RWPE2 (cell line): ENCODE data around the gene TGFBR3L.

ENCODE experiments used
- ATAC-seq: fragments of 200-7000 bp; cut with Tn5 transposase; 3 replicates; pipeline ENCODE4 v1.9.1; 2021; ENCODE audit warnings: low read depth
- DNase-seq: peaks from one replicate; pipeline ENCODE4 v3.0.0-alpha.2; 2020; ENCODE audit warnings: low spot score
- H3K27ac ChIP-seq: fragments of 450-650 bp; 2 replicates; pipeline ENCODE4 v1.5.1; 2017; ENCODE audit warnings: mild to moderate bottlenecking; ENCODE audit not compliant: poor library complexity, severe bottlenecking
- H3K27me3 ChIP-seq: fragments of 250-450 bp; sonication (Bioruptor Pico); 2 replicates; pipeline ENCODE4 v1.5.1; 2021; ENCODE audit warnings: mild to moderate bottlenecking, moderate library complexity; ENCODE audit not compliant: insufficient read depth, poor library complexity, severe bottlenecking
- H3K36me3 ChIP-seq: fragments of 250-450 bp; sonication (Bioruptor Pico); 2 replicates; pipeline ENCODE4 v1.5.1; 2020; ENCODE audit warnings: low read depth, mild to moderate bottlenecking, moderate library complexity
- H3K4me1 ChIP-seq: fragments of 250-450 bp; sonication (Bioruptor Pico); 2 replicates; pipeline ENCODE4 v1.5.1; 2021; ENCODE audit warnings: mild to moderate bottlenecking, moderate library complexity; ENCODE audit not compliant: insufficient read depth, poor library complexity, severe bottlenecking
- H3K4me3 ChIP-seq: fragments of 250-450 bp; sonication (Bioruptor Pico); 2 replicates; pipeline ENCODE4 v1.5.1; 2021; ENCODE audit warnings: mild to moderate bottlenecking, moderate library complexity; ENCODE audit not compliant: severe bottlenecking
- H3K9me3 ChIP-seq: fragments of 250-450 bp; sonication (Bioruptor Pico); 2 replicates; pipeline ENCODE4 v1.5.1; 2021; ENCODE audit warnings: mild to moderate bottlenecking, moderate library complexity; ENCODE audit not compliant: severe bottlenecking
- CTCF ChIP-seq: fragments of 450-650 bp; IDR thresholded peaks from one replicate; pipeline ENCODE4 v1.5.1; 2017; ENCODE audit warnings: mild to moderate bottlenecking, moderate library complexity; ENCODE audit not compliant: poor library complexity, severe bottlenecking

Gene TGFBR3L

DNA sequence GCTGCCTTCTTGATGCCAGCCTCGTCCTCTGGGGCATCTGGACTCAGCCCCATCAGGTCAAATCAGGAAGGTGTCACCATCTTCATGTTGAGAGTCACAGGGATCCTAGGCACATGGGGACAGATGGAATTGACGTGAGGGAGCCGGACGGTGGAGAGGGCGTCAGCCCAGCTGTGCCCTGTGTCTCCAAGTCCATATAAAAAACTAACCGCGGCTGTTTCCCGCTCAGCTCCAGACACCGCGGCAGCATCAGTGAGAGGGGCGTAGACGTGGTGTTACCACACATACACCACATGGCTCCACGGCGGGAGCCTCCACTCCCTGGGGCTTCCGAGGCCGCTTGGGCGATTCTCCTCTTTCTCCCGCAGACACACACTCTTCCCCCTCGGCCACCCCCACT is 34.8 kb upstream of the TGFBR3L start:
- no peaks in the 10 kb centered on the region for H3K4me1 ChIP-seq
- no peaks in the 10 kb centered on the region for H3K36me3 ChIP-seq
- no peak overlapping the region for H3K4me3 ChIP-seq
- H3K27me3 ChIP-seq = peaks cover 1% of the 10 kb centered on the region
- DNase-seq = no peak
- H3K27ac ChIP-seq = no peak overlapping the region
- H3K9me3 ChIP-seq = no peaks in the 10 kb centered on the region
- no peak for TF ChIP-seq CTCF
- no peak for ATAC-seq

DNA sequence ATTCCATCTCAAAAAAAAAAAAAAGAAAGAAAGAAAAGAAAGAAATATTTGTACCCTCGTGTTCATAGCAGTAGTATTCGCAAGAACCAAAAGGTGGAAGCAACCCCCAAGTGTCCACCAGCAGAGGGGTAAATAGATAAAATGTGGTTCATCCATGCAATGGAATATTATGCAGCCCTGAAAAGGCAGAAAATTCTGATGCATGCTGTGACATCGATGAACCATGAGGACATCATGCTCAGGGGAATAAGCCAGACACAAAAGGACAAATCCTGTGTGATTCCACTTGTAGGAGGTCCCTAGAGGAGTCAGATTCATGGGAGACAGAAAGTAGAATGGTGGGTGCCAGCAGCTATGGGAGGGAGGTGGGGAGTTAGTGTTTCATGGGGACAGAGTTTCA is 32.7 kb upstream of the TGFBR3L start:
- H3K4me3 ChIP-seq = no peak overlapping the region
- TF ChIP-seq CTCF = no peak
- DNase-seq (no peak), ATAC-seq (no peak)
- H3K36me3 ChIP-seq = no peaks in the 10 kb centered on the region
- no peaks in the 10 kb centered on the region for H3K9me3 ChIP-seq
- H3K27me3 ChIP-seq = no peaks in the 10 kb centered on the region
- no peaks in the 10 kb centered on the region for H3K4me1 ChIP-seq
- H3K27ac ChIP-seq = no peak overlapping the region

DNA sequence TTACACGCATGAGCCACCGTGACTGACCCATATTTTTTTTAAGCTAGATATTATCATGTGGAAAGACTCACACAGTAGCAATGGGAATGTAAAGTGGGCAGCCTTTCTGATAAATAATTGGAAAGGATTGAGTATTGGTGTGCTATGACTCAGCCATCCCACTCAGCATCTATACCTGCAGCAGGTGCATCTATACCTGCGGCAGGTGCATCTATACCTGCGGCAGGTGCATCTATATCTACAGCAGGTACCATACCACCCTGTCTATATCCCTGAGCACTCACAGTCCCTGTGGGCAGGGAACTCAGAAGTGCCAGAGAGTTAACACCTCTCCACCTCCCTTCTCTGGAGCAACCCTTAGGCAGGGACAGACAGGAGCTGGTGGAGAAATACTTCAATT is 31.5 kb upstream of the TGFBR3L start:
- H3K9me3 ChIP-seq = no peaks in the 10 kb centered on the region
- H3K27ac ChIP-seq = no peak overlapping the region

GRCh38 chr19:7883796-7884570 is 30.6 kb upstream of the TGFBR3L start:
- Histone ChIP-seq H3K27ac (no peak overlapping the region), H3K27me3 (no peaks in the 10 kb centered on the region), H3K4me3 (no peak overlapping the region), H3K36me3 (no peaks in the 10 kb centered on the region), H3K4me1 (no peaks in the 10 kb centered on the region), H3K9me3 (no peaks in the 10 kb centered on the region)
- DNase-seq (no peak), ATAC-seq (no peak)
- no peak for TF ChIP-seq CTCF

More for the DNA sequence above, 31.5 kb upstream of the TGFBR3L start:
- Histone ChIP-seq H3K4me3 (no peak overlapping the region), H3K27me3 (no peaks in the 10 kb centered on the region), H3K36me3 (no peaks in the 10 kb centered on the region), H3K4me1 (no peaks in the 10 kb centered on the region)
- DNase-seq (no peak), ATAC-seq (peak; percentile 23; the same call in 1 of the 3 replicates)
- TF ChIP-seq CTCF = no peak

GRCh38 chr19:7885818-7886217 is 28.8 kb upstream of the TGFBR3L start:
- Histone ChIP-seq H3K27ac (no peak overlapping the region), H3K36me3 (no peaks in the 10 kb centered on the region)

More at GRCh38 chr19:7885818-7886217, 28.8 kb upstream of the TGFBR3L start:
- H3K4me3 ChIP-seq = no peak overlapping the region
- ATAC-seq (no peak), DNase-seq (no peak)
- no peaks in the 10 kb centered on the region for H3K9me3 ChIP-seq
- TF ChIP-seq CTCF = no peak
- no peaks in the 10 kb centered on the region for H3K27me3 ChIP-seq
- H3K4me1 ChIP-seq = no peaks in the 10 kb centered on the region
